Activated CD8-positive, alpha-beta memory T cell treated with anti-CD3 and anti-CD28 coated beads for 1 hour (primary cell): ENCODE results near the gene ROBO1.
"Not testable (repeated sequence)": the region's sequence is repeated elsewhere in the genome, so short reads cannot be mapped to it uniquely, and the experiment has no call there.

Source experiments
- DNase-seq, 2 donors: peaks; one replicate each; pipeline ENCODE4 v3.0.0-alpha.2; 2020; ENCODE audit warnings: low read depth in 1 of 2; ENCODE audit errors: extremely low read depth in 1 of 2

Gene ROBO1

GRCh38 chr3:79767905-79768267 is at the start of gene ROBO1:
Gene ROBO1 (minus strand): TSS chr3:79767998.
- DNase-seq = no peak

DNA sequence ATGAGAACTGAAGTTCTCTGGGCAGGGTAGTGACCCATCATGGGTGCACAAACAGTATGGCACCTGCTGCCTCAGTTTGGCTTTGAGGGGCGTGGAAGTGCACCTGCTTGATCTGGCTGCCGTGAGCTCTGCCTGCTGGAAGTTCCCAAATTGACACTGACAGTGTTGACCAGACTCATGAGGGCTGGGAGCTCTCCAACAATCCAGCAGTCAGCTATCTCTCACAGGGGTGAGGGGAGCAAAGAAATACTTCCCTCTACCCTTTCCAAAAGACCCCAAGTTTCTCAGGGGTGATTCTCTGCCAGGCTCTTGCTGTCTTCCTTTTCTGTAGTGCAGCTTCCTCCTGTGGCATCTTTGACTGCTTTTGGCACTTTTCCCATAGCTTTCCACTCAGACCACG is 49.4 kb upstream of the ROBO1 start:
- no peak for DNase-seq

- no peak for DNase-seq
Measured at GRCh38 chr3:79815478-79815877, 47.7 kb upstream of the ROBO1 start.

DNA sequence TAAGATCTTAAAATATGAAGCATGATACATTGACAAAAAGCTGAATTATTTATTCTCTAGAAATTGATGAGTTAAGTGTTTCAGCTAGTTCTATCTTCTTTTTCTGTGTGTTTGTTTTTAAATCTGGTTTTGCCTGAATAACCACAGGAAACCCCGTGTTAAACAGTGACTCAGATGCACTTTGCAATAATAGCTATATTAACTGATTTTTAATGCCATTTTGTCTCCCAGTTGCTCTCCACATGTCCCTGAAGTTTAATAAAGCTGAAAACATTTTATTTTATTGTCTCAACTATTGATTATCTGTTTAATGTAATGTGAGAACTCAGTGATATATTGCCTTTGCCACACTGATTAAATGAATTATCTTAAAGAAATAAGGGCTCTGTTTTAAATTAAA is 42.8 kb upstream of the ROBO1 start:
- no peak for DNase-seq

DNA sequence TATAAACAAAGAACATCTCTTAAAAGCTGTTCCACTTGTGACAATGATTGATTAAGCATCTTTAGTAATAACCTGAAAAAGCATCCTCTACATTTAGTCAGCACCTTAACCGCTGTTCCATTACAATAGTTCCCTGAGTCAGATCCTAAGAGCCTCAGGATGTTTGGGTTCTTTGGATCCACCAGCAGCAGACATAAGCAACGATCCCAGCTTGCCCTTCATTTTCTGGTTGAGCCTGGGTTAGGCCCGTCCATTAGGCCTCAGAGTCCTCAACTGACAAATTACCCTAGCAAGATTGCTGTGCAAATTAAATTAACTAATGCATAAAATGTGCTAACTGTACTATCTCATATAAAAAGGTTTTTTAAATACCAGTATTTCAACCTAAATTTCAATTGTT is 42.3 kb upstream of the ROBO1 start:
- no peak for DNase-seq

GRCh38 chr3:79809106-79809505 is 41.3 kb upstream of the ROBO1 start:
- no peak for DNase-seq

- DNase-seq = no peak
Measured at GRCh38 chr3:79808515-79808914, 40.7 kb upstream of the ROBO1 start.

DNA sequence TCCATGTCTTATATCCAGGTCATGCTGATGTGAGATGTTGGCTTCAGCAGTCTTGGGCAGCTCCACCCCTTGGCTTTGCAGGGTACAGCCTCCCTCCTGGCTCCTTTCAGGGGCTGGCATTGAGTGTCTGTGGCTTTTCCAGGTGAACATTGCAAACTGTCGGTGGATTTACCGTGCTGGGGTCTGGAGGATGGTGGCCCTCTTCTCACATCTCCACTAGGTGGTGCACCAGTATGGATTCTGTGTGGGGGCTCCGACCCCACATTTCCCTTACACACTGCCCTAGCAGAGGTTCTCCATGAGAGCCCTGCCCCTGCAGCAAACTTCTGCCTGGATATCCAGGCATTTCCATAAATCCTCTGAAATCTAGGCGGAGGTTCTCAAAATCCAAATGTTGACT is 22.4 kb upstream of the ROBO1 start:
- not testable (repeated sequence) for DNase-seq

- no peak for DNase-seq
Measured at GRCh38 chr3:79773291-79773690, 5.5 kb upstream of the ROBO1 start.

DNA sequence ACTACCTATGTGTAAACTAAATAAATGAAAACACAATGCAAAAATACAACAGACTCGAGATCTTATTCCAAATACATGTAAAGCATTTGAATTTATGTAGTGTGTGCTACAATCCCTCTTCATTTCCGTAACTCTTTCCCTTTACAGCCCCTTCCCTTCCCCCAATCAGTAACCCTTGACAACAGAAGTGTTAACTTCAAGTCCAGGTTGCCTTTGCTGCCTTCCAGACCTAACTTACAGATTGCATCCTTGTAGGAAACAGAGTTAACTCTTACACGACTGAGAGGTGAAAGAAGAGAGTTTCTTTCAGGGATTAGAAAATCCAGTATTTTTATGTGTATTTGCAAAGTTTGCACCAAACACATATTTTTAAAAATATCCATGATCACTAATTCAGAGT is 1.4 kb upstream of the ROBO1 start:
- no peak for DNase-seq

DNA sequence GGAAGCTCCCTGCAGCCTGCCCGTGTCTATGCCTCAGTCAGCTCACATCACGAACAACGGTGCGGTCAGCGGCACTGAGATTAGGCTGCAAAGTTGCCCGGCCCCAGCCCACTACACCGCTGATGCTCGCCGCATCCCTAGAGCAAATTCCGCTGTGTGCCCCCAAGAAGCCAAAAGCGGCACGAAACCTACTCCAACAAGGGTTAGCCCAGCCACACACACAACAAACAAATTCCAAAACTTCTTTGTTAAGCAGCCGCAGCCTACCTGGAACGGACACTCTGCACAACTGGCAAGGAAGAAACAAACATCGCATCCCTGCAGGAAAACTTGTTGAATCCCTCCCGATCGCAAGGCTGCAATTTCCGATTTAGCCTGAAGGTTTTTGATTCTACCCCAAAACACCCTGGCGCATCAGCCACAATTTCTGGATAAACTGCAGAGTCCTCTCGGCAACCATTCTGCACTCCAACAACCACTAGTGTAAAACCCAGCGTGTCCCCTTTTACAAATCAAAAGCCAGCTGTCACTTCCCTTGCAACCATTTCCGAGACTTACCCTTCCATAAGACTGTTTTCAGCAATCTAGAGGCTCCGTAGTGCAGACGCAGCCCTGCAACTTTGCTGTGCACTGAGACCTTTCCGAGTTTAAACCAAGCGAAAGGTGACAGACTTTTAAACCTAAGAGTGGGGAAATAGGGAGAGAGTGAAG is 449 bp downstream of the ROBO1 start:
- no peak for DNase-seq

- DNase-seq = no peak
Measured at GRCh38 chr3:79766496-79767193, 1.2 kb downstream of the ROBO1 start.

DNA sequence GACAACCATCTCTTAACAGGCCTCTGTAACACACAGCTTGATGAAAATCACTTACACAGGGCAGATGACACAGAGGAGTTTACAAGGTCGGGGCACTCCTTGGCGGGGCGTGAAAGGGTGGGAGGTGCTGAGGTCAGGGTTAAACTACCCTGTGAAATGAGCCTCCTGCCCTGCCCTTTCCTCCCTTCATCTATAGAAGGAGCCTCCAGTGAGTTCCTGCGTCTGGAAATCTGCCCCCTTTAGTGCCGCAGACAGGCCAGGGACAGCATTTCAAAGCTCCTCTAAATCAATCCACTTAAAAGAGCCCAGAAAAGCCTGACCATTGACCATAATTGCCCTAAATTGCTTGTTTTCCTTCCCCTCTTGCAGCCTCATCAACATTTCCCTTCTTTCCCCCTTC is 1.9 kb downstream of the ROBO1 start:
- DNase-seq = no peak

DNA sequence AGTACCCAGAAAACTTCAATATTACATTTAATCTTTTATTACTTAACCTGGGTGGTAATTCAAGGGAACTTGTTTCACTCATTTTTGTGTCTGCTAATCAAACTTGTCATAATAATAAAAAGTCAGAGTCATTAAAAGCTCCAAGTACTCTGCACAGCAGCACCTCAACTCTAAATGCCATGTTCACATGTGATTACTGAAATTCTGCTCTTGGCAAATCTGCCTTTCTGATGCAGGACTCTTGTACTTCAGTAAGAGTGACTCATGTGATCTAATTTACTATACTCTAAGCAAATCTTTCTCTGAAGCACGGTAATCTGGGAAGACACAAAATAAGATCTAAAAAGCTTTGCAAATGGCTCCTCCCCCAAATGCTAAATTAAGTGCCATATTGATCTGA is 6.4 kb downstream of the ROBO1 start:
- DNase-seq = no peak

GRCh38 chr3:79751703-79752102 is 16.1 kb downstream of the ROBO1 start:
- DNase-seq = no peak

GRCh38 chr3:79737530-79737929 is 30.3 kb downstream of the ROBO1 start:
- no peak for DNase-seq

DNA sequence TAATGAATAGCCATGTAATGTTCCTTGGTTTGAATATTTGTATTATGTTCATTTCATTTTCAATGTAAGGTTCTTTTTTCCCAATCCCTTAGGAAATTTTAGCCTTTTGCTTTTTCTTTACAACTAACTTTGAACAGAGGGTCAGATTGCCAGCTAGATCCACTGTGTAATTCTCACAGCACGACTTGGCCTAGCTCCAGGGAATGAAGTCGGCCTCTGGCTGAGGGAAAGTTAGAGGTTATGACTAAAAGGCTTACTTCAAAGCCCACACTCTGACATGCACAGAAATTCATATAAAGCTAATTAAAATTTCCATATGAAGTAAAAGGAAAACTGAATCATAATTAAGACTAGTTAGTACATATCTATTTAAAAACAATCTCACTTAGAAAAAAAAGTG is 38.7 kb downstream of the ROBO1 start:
- no peak for DNase-seq

- no peak for DNase-seq
Measured at GRCh38 chr3:79726786-79727185, 41.0 kb downstream of the ROBO1 start.

GRCh38 chr3:79724206-79724605 is 43.6 kb downstream of the ROBO1 start:
- no peak for DNase-seq

DNA sequence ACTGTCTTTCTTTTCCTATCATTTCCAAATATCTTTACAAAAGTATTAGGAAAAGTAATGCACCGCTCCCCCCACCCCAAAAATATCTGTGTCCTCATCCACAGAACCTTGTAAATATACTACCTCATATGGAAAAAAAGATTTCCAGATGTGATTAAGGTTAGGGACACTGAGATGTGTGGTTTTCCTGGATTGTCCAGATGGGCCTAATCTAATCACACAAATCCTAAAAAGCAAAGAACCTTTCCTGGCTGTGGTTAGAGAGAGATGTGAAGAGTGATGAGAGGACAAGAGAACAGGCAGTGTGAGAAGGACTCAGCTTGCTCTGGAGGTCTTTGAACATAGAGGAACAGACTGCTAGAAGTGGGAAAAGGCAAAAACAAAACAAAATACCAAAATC is 77.7 kb downstream of the ROBO1 start:
- DNase-seq = no peak

DNA sequence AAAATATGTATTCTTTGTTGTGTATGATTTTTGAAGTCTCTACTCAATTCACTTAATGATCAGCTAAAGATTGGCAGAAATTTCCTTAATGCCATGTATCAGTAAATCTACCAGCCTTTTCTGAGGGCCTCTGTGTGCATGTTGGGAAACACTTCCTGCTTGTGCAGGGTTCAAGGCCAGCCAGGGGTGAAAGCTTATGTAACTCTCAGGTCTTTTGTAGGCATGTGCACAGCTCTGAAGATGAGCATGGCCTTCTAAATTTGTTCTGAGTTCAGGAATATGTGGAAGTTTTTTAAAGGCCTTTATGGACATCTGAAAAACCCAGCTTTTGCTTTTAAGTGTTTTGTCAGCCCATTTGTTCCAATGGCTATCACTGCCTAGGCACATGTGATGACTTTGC is 82.7 kb downstream of the ROBO1 start:
- no peak for DNase-seq

GRCh38 chr3:79684041-79684440 is 83.8 kb downstream of the ROBO1 start:
- DNase-seq = no peak

- DNase-seq = no peak
Measured at GRCh38 chr3:79672731-79673130, 95.1 kb downstream of the ROBO1 start.
